HepG2 (cell line): Measurements from ENCODE around the gene KIAA0825.

Experiments used
- CCAR2 ChIP-seq: fragments of 200-400 bp; formaldehyde crosslinking; optimal IDR thresholded peaks from 2 replicates; pipeline ENCODE3; 2018; ENCODE audit warnings: low read depth, mild to moderate bottlenecking, low read length, moderate library complexity
- CTCF ChIP-seq: sonication (generic); formaldehyde crosslinking; IDR thresholded peaks from 2 replicates; pipeline ENCODE4 v1.5.0; 2020; ENCODE audit warnings: mild to moderate bottlenecking, missing genetic modification reagents, moderate library complexity
- DMTF1 ChIP-seq: sonication (generic); formaldehyde crosslinking; IDR thresholded peaks from 2 replicates; pipeline ENCODE4 v1.4.0; 2020; ENCODE audit warnings: mild to moderate bottlenecking, missing genetic modification reagents
- MAX ChIP-seq: IDR thresholded peaks from 2 replicates; pipeline ENCODE4 v1.6.1; 2012; ENCODE audit warnings: inconsistent platforms
- NR2C2 ChIP-seq: sonication (generic); formaldehyde crosslinking; IDR thresholded peaks from 2 replicates; pipeline ENCODE4 v1.4.0; 2020; ENCODE audit warnings: missing genetic modification reagents, mild to moderate bottlenecking, moderate library complexity, borderline replicate concordance
- SIN3A ChIP-seq: IDR thresholded peaks from 2 replicates; pipeline ENCODE4 v1.6.1; 2011; ENCODE audit warnings: low read depth, mild to moderate bottlenecking, control low read depth, low read length, borderline replicate concordance
- ZNF607 ChIP-seq: sonication (generic); formaldehyde crosslinking; IDR thresholded peaks from 2 replicates; pipeline ENCODE4 v1.5.1; 2020; ENCODE audit warnings: missing genetic modification reagents, mild to moderate bottlenecking, borderline replicate concordance
- ZNF841 ChIP-seq: sonication (generic); formaldehyde crosslinking; IDR thresholded peaks from 2 replicates; pipeline ENCODE4 v1.8.1; 2023; ENCODE audit warnings: missing genetic modification reagents, borderline replicate concordance

- TF ChIP-seq NR2C2 (CRISPR knock-in tag) (no peak), ZNF607 (no peak), MAX (no peak), DMTF1 (CRISPR knock-in tag) (no peak), CTCF (CRISPR knock-in tag) (no peak), CCAR2 (no peak), ZNF841 (CRISPR knock-in tag) (no peak), SIN3A (no peak)
These were observed 193.0 kb downstream of the KIAA0825 start for GRCh38 chr5:94425396-94425795.
